Non-pigmented ciliary epithelial cell (primary cell): Measurements from ENCODE around the gene PACC1.

ENCODE experiments used
- DNase-seq: peaks from one replicate; pipeline ENCODE4 v3.0.0-alpha.2; 2010; ENCODE audit warnings: low read depth

The PACC1 gene

GRCh38 chr1:212437179-212437798 is 22.6 kb upstream of the PACC1 start:
- DNase-seq = no peak

GRCh38 chr1:212434992-212435391 is 20.3 kb upstream of the PACC1 start:
- no peak for DNase-seq

GRCh38 chr1:212433577-212434462 is 19.1 kb upstream of the PACC1 start:
- no peak for DNase-seq

DNA sequence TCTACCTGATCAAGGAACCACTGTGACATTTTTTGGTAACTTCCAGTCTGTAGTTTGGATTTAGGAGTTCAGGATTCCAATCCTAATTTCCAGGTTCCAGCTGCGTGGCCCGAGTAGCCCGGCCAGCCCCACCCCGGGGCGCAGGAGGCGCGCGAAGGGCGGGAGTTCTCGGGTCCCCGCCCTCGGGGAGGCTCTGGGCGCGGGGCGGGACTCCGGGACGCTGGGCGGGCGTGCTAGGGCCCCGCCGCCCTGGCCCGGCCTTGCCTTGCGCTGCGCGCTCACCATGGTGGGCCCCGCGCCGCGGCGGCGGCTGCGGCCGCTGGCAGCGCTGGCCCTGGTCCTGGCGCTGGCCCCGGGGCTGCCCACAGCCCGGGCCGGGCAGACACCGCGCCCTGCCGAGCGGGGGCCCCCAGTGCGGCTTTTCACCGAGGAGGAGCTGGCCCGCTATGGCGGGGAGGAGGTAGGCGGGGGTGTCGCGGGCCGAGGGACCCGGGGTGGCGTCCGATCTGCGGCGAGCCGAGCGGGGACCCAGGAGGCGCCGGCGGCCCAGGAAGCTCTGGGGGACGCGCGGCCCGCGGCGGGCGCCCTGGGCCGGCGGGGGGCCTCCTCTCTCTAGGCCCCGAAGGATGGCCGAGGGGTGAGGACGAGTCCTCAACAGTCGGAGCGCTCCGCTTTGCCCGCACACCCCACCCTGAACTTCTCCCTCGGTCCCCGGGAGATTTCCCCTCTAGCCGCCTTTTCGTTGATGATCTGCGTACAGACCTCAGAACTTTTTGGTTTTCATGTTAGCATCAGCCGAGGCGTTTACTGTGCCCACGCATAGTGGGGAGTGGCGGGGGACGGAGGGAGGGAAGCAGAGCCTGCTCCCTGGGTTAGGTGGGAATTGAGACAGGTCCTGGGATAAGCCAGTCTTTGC is 18.2 kb upstream of the PACC1 start, which contains the start of gene NENF:
Gene NENF (plus strand): TSS at position 260 of the 916 bp plus-strand sequence. CDS start 24 bp downstream, at position 284.
- no peak for DNase-seq

DNA sequence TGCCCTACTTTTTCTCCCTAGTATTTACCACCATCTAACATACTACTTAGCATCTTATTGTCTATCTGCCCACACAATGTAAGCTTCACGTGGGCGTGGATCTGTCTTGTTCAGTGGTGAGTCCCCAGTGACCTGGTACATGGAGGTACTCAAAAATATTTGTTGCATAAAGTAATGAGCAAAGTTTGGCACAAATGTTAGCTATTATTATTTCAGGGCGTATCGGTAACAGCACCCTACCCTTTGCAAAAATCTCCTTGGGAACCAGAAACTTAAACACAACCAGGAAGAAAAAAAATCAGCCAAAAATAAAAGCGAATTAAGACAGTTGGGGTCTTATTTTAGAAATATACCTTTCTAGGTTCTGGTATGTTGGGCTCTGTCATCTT is 17.6 kb upstream of the PACC1 start:
- DNase-seq = no peak

DNA sequence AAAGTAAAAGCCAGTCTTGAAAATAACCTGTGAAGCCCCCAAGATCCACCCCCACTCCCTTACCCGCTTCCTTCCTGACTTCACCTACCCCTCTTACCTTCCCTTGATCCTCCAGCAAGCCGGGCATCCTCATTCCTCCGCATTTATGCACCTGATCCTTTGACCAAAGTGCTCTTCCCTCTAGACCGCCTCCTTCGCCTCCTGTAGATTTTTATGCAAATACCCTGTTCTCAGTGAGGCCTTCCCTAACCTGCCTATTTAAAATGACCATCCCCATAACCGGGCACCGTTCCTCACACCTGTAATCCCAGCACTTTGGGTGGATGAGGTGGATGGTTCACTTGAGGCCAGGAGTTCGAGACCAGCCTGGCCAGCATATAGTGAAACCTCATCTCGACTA is 17.0 kb upstream of the PACC1 start:
- DNase-seq = no peak

DNA sequence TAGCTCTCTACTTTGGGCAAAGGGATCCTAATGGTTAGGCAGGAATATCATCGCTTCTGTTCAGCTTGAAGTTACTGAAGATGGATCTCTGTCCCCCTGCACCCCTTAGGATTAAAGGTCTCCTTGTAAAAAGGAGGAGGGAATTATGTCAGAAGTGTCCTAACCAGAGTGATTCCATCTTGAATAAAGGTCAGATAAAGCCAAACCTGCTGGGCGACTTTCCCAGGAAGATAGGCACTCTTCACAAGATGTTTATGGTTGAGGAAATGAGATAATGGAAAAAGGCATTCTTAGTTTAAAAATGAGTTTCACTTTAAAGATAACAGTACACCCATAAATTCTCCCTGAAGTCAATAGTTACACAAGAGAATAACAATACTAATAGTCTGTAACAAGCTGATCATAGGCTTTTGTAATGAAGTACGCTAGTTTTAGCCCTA is 16.3 kb upstream of the PACC1 start:
- no peak for DNase-seq

GRCh38 chr1:212430416-212430815 is 15.7 kb upstream of the PACC1 start:
- peak; percentile 41 for DNase-seq

GRCh38 chr1:212428496-212428895 is 13.8 kb upstream of the PACC1 start:
- no peak for DNase-seq

DNA sequence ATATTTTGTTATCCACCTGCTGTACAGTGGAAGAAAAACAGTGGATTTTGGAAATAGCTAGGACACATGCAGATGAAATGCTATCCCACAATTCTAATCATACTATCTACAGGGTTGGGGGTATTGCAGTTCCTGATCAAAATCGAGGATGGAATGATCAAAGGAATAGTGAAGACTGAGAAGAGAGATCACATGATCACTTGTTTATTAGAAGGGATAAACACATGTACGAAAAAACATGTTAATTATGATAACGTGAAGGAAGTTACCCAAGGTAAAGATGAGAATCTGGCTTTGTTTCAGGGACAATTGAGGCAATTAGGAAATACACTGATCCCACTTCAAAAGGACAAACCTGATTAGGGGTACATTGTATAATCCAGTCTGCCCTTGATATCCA is 9.2 kb upstream of the PACC1 start:
- no peak for DNase-seq

DNA sequence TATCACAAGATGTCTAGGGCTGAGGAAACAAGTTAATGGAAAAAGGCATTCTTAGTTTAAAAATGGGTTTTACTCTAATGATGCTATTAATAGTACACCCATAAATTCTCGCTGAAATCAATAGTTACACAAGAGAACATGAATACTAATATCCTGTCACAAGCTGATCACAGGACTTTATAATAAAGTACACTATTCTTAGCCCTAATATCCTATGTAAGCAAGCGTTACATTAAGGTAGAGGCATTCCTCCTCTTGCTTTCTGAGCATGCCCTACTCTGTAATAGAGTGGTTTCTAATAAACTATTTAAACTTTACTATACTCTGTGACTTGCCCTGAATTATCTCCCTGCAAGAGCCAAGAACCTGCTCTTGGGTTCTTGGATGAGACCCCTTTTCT is 6.5 kb upstream of the PACC1 start:
- no peak for DNase-seq

DNA sequence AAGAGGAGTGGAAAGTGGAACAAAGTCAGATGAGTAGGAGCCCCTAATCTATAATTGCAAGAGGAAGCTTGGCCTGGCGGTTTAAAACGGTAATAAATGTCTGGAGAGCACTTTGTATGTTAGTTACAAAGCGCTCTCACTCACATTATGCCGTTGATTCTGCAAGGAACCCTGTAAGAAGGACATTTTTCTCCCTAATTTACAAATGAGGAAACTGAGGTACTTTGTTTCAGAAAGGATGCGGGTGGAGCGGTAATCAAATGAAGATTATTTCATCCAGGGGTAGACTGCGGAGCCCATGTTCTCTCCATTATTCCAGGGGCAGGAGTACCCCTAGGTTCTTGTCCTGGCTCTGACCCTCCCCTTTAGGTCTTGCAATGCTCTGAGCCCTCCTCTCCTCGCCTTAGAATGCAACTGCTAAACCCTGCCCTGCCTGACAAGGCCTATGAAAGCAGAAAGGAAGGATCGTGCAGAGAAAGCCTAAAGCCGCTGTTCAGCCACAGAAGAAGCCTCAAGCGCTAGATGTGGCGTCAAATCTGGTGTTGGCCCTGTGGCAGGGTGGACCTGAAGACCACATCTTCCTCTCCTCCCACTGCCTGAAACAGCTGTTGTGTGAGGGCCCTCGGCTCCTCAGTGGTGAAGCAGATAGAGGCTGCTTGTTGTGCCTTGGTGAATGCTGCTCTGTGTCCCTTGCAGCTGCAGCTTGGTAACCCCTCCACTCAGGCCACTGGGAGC is 588 bp upstream of the PACC1 start:
- no peak for DNase-seq

DNA sequence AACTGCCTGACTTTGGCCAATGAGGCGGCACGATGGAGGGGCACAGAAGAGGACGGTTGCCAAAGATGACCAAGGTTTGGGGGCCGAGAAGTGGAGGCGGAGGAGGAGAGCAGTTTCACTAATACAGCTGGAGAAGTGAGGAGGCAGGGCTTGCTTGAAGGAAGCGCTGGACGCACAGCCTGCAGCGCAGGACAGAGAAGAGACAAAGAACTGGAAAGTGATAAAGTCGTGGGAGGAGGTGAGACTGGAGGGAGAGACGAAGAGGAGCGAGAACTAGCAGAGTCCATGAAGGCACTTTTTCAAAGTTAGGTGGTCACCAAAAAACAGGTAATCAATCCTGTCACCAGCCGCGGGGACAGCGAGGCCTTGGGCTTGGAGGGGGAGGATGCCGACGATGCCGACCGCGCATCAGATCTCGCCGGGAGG is 771 bp downstream of the PACC1 start:
- no peak for DNase-seq

- DNase-seq = no peak
Observed at GRCh38 chr1:212412374-212412773, 2.3 kb downstream of the PACC1 start.

DNA sequence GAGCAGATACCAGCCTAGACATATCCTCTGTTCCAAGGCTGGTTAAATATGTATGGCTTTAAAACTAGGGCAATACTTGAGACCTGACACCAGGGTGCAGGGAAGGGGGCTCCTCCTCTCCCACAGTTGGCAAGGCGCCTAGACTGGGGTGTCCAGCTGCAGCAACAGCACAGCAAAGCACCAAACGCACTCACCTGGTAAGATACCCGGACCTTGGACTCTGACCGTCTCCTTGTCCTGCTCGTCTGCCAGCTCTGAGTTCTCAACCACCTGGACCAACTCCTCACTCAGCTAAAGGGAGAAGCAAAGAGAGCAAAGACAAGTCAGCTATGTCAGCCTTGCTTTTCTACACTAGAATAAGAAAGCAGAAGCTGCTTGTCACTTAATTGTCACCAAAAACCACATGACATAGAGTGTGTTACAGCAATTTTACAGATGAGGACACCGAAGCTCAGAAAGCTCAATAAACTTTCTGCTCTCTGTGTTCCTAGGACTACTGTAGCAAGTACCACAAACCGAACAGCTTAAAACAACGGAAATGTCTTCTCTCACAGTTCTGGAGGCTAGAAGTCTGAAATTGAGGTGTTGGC is 4.4 kb downstream of the PACC1 start:
- no peak for DNase-seq

- no peak for DNase-seq
Observed at GRCh38 chr1:212402666-212403321, 11.9 kb downstream of the PACC1 start.

DNA sequence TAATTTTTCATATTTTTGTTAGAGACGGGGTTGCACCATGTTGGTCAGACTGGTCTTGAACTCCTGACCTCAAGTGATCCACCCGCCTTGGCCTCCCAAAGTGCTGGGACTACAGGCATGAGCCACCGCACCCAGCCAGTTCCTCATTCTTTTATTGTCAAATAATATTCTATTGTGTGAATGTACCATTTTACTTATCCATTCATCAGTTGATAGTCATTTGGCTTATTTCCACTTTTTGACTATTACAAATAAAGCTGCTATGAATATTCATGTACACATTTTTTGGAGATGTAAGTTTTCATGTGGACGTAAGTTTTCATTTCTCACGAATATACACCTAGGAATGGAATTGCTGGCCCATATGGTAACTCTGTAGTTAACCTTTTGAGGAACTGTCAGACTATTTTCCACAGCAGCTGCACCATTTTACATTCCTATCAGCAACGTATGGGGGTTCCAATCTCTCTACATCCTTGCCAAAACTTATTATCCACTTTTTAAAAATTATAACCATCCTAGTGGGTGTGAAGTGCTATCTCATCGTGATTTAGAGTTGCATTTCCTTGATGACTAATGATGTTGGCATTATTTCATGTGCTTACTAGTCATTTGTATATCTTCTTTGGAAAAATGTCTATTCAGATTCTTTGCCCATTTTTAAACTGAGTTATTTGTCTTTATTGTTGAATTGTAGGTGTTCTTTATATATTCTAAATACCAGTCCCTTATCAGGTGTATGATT is 12.7 kb downstream of the PACC1 start:
- DNase-seq = peak; percentile 19

- DNase-seq = no peak
Observed at GRCh38 chr1:212401042-212401441, 13.6 kb downstream of the PACC1 start.

DNA sequence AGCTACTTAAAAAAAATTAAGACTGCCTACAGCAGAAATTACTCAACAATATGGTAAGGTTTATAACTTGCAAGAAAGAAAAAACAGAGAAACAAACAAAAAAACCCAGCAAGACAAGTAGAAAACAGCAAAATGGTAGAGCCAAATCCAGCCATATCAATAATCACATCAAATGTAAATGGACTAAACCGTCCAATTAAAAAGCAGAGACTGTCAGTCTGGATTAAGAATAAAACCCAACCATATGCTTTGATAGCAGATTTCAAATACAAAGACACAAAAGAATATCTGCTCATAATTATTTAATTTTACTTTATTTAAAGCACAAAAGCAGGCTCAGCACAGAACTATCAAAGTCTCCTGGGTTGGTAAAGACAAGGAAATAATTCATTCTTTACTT is 17.5 kb downstream of the PACC1 start:
- DNase-seq = no peak

- no peak for DNase-seq
Observed at GRCh38 chr1:212396638-212397037, 18.0 kb downstream of the PACC1 start.
